DLD1 (cell line): ENCODE results near the gene FYB1.

Source experiments
- in situ Hi-C: cut with HindIII; loops from 2 replicates; pipeline ENCODE4 v1.10.0; 2017; ENCODE audit warnings: low sequenced_read_pairs

FYB1 gene

DNA sequence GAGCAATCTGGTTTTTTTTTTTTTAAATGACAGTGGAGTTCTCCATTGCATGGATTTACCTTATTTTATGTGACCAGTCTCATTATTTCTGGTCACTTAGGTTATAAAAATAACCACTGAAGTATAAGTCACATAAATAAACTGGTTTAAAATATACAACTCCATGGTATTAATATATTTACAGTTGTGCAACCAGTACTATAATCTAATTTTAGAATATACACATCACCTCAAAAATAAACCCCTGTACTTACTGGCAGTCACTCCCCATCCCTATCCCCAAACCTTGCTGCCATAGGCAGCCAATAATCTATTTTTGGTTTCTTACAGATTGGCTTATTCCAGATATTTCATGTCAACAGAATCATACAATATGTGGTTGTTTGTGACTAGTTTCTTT is 57.8 kb downstream of the FYB1 start:
- in situ Hi-C loops, result no loop called here

DNA sequence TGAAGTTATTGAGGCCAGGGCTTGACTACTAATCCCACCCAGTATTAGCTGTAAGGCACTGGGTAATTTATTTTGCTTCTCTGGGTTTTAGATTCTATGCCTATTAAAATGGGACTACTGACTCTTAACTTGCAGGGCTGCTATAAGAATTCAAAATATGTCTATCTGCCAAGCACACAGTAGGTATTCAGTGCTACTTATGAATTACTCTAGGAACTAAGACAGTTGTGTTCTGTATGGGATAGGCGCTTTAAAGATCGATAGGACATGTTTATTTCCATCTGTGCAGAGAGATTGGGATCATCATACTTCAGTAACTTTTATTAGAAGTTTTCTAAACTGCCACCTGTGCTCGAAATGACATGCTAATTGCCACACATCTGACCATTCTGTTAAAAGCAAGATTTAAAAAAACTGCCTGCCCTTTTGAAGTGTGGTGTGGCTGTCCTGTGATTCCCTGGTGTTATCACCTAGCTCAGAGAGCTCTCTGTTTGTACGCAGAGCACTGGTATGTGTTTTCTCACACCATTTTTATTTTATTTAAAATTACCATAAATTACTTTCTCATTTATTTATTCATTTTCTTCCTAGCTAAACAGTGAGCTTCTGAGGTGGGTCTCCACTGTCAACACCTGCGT is 58.7 kb downstream of the FYB1 start:
- in situ Hi-C loops, result no loop called here

DNA sequence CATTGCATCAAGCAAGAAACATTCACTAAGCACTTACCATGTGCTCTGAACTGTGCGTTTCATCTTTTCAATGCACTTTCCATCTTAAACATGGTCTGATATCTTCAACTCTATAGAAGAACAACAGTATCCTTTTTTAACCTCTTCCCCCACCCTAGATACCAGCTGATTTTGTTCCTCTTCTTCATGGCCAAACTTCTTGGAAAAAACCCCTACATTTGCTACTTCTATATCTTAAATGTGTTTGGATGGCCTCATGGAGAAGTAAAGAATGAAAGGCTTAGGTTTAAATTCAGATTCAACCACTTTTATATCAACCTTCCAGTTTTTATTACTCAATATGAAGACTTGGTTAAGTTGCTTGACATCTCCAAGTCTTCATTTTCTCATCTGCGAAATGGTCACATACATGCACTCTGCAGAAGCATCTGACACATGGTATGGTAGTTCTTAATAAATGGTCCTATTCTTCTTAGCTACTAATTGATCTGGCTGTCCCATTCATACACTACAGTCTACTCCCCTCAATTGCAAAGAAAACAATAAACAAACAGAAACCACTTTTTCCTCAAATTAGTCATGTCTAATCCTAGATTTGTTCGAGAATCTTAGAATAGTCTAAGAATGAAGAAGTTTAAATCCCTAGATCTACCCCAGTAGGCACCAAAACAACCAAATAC is 59.4 kb downstream of the FYB1 start:
- in situ Hi-C loops, result no loop called here

DNA sequence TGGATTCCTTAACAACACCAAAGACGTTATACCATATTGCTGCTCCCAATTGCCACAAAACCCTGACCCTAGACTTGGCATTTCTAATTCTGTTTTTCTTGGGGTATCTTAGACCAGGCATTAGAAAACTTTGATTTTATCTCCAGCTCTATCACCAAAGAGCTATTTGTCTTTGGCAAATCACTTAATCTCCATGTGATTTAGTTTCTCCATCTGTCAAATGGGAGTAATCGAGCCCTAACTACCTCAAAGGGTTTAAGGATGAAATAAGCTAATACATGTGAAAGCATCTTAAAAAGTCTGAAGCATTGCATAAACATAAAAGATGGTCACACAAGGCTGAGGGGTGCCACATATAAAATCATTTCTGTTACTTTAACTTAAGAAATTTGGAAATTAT is 60.6 kb downstream of the FYB1 start:
- in situ Hi-C loops, result no loop called here

DNA sequence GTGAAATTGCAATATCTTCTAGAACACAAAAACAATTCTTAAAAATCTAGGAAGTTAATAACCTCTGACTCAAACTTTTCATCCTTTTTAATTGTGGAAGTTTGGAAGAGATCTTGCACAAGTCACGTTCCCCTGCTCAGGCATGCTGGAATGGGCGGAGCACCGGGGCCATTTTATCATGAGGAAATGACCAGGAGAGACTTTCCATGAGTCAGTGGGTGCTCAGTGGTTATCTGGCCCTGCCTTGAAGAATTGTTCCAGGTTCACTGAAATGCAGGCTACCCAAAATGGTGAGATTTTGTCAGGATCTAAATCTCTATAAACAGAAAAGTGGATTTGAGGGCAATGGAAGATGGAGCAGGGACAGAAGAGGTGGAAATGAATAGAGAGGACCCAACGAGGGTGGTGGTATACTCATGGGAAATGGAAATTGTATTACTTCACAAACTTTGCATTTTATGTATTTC is 61.2 kb downstream of the FYB1 start:
- in situ Hi-C loops, result no loop called here

DNA sequence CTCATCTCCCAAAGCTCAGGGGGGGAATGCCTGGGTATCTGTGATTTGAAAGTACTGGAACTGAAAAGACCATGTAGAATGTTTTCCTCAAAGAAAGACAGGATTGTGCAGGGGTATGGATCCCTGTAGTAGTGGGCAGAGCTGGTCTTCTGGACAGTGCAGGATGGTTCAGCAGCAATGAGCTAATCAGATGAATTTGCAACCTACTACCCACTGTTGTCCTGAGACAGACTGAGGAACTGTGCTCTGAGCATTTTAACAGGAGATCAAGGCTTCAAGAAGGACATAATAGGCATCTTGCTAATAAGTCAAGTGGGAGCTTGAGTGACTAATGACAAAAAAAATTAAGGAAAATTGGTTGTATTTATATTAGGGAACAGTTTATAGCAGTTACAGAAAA is 61.7 kb downstream of the FYB1 start:
- in situ Hi-C loops, result no loop called here

DNA sequence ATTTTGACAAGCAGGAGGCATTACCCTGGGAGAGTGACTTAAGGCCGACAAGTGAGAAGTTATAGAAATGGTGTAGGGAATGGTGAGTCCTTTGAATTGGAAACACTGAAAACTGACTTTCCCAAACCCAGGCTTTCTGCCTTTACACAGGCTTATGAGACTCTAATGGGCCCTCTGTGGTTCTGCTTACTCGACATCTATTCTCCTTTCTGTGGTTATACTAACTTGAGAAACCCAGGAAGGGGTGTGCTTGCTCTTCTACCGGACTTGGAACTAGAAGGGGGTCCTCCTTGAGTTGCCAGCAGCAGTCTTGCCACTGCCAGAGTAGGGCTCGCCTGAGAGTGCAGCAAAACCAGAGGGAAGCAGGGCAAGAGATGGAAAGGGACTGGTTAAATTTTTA is 63.3 kb downstream of the FYB1 start:
- in situ Hi-C loops, result no loop called here

DNA sequence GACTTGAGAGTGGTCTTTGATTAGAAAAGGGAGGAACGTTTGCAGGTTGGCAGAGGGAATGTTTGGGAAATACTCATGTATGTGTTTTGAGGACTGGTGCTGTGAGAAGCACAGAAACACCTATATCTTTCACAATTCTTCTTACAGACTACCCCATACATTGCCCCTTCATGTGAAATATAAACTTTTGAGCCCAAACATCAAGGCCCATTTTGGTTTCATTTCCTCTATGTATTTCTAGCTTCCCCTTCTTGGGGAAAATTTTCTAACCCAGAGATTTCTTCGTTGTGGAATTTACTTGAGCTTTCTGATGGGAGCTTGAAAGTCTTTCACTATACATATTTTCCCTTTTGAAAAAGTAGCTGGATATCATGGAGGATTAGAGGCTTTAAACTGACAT is 67.6 kb downstream of the FYB1 start:
- in situ Hi-C loops, result no loop called here

DNA sequence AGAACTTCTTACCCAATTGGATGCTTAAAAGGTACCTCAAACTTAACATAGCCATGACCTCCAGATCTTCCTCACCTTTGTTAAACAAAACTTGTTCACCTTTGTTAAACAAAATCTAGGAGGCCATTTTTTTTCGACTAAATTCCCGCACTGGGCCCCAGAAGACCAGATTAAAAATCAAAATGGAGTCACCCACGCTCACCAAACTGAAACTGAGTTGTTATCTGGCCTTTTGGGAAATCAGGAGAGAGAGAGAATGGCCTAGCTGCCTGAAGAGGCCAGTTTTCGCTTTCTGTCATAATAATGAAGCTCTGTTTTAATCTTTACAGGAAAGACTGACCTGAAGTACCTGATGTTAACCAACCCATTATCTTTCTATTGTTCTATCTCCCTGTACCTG is 69.4 kb downstream of the FYB1 start:
- in situ Hi-C loops, result no loop called here

DNA sequence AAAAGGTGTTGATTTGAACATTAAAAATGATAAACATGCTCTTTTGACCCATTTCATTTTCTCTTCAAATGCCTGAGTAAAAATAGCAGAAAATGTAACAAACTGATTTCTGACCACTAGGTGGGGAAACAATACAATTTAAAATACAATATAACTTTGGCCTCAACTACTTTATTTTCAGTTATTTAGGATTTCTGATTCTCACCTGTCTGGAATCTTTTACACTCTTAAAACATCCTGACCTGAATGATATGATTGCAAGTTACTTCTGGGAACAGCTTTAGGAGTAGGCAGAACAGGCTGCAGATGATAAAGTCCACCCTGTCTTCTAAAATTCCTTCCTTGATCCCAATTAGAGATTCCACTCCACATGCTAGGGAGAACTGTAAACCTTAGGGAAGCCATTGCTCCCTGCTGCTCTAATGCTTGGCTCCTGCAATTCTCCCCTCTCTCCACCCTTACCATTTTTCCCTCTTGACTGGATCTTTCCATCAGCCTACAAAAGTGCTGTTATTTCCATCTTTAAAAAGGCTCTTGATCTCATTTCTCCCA is 70.3 kb downstream of the FYB1 start:
- in situ Hi-C loops, result no loop called here

DNA sequence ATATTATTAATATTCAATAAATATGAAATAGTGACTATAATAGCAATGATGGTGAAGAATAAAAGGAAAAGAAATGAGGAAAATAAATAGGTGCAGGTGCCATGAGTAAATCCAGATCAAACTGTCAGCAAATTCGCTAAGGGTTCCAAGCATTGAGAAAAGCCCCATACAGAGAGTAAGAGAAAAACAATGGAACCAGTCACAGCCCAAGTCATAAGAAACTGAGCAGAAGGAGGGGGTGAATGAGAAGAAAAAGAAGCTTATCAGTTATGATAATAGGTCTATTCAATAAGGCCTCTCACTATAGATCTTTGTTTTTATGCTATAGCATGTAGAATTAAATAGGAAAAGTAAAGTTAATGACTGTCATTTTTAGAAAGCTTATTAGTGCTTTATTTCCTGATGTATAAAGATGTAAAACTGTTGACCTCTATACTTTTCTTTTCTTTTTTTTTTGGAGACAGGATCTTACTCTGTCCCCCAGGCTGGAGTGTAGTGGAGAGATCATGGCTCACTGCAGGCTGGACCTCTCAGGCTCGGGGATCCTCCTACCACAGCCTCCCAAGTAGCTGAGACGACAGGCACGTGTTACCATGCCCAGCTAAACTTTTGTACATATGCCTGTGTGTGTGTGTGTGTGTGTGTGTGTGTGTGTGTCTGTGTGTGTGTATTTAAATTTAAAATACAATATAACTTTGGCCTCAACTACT is 72.4 kb downstream of the FYB1 start:
- in situ Hi-C loops, result no loop called here

DNA sequence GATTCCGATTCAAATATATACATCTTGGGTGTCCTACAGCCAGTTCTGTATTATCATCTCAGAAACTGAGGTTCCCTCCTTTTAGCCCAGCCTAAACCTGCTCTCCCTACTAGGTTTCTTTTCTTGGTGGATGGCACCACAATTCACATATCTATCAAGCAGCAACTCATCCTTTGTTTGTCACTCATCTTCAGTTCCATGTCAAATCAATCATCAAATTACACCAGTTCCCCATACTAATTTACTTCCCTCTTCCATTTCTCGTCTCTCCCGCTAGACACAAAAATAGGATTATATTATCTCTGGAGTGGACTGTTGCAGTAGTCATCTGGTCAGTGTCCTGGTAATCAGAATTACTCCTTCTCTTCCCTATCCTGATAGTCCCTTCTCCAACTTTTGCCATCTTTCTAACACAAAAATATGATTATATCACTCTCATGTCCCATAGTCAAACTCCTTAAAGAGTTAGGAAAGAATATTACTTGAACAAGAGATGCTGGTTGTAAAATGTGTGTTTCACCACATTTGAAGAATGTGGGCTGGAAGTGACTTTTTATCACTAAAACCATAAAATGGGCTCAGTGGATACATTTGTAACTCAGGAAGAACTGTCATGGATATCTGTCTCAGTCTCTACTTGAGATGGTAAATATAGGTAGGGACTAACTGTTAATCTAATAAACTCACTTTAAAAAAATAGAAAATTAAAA is 76.1 kb downstream of the FYB1 start:
- in situ Hi-C loops, result no loop called here

DNA sequence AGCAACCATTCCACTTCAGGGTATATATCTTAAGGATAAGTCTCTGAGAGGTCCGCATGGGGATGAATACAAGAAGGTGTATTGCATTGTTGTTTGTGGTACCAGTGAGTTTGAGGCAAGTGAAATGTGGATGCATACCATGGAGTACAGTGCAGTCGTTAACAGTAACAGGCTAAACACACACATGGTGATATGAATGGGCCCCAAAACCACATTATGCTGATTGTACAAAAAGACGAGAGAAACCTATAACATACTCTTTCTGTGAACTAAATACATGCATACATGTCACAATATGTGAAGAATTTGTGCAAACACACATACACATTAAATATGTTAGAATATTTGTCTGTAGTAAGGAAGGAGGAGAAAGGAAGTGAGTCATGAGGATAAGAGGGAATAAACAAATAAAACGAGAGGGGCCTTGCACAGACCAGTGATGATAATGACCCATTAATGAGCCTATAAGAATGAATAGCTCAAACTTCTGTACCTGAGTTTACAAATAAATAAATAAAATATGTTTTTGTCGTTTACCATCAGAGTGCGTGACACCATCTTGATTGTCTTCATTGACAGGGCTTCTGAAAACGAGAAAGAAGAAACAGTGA is 78.7 kb downstream of the FYB1 start:
- in situ Hi-C loops, result no loop called here

DNA sequence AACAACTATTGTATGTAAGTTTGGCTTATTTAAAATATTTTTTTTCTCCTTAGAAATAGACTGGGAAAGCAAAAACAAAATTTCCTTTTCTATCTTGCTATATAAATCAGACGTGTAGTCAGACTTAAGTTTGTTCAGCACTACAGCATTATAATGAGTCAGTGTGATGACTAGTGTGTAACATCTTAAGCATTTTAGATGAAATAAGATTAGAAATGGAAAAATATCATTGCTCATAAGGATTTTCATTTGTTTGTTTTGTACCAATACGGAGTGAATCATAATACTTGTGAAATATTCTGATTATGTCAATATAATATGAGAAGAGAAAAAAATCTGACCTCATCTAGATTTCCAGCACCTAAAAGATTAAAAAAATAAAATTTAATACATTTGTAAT is 80.5 kb downstream of the FYB1 start:
- in situ Hi-C loops, result no loop called here

DNA sequence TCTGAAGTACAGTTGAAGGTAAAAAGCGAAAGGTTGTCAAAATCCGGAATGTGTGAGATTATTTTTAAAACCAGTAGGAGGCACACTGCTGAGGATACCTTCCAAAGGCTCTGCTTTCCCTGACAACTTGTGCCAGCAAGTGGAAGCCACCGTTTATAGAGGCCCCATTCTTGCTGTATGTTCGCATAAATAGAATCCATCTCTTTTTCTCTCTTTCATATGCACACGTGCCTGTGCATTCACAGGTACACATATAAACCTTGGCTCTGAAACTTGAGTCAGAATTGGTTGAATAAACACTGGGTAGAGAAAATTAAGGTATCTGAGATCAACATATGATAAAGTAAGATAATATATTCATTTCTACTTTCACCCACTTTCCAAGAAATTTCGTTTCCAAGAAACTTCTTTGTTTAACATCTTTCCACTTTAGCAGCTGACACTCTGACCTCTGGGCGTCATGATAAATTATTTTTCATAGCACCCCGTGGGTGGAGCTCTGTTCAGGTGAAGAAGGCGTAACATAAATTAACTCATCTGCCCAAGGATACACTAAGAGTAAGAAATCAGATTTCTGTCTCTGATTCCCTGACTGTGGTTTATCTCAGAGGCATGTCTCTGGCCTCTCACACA is 81.4 kb downstream of the FYB1 start:
- in situ Hi-C loops, result no loop called here

DNA sequence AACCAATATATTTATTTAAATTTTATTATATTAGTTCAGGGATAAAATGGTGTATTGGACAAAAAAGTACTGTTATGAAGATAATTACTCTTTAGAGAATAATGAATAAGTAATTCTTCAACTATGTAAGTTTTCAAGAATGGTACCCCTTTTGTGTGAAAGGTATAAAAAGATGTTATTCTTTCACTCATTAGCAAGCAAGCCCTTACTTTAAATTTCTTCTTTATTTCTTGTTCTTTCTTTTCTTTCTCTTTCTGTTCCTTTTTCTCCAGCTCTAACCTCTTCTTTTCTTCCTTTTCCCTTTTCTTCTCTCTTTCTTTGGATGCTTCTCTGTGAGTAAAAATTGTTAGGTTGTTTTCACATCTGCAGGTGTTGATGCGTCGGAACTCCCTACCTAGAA is 82.0 kb downstream of the FYB1 start:
- in situ Hi-C loops, result no loop called here

DNA sequence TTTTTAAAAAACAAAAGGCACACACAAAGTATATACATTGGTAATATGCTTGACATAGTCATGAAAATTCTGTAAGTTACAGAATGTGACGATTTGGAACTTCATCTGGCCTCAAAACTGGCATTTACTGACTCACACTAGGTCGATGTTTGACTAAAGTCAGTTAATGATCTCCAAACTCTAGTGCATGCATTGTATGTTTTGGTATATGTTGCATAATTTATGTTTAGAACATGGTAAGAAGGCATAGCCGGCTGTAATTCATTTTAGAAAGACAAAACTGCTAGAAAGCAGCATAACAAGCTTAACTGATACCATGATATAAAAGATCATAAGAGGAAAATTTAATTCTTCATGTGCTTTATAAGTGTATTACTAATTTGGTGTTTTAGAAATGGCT is 86.6 kb downstream of the FYB1 start:
- in situ Hi-C loops, result no loop called here

DNA sequence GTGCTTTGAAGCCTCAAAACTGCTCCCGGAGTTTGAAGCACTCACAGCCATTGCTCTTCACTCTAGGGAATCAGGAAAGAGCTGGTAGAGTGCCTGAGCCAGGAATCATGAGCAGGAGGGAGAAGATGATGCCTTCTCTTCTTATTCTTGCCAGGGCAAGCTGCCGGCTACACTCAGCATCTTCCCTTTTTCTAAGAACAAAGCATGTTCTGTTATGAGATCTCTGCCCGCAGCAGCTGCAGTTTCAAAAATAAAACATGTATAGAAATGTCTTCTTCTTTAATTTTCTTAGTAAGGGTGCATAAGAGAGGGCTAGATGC is 87.3 kb downstream of the FYB1 start:
- in situ Hi-C loops, result no loop called here

DNA sequence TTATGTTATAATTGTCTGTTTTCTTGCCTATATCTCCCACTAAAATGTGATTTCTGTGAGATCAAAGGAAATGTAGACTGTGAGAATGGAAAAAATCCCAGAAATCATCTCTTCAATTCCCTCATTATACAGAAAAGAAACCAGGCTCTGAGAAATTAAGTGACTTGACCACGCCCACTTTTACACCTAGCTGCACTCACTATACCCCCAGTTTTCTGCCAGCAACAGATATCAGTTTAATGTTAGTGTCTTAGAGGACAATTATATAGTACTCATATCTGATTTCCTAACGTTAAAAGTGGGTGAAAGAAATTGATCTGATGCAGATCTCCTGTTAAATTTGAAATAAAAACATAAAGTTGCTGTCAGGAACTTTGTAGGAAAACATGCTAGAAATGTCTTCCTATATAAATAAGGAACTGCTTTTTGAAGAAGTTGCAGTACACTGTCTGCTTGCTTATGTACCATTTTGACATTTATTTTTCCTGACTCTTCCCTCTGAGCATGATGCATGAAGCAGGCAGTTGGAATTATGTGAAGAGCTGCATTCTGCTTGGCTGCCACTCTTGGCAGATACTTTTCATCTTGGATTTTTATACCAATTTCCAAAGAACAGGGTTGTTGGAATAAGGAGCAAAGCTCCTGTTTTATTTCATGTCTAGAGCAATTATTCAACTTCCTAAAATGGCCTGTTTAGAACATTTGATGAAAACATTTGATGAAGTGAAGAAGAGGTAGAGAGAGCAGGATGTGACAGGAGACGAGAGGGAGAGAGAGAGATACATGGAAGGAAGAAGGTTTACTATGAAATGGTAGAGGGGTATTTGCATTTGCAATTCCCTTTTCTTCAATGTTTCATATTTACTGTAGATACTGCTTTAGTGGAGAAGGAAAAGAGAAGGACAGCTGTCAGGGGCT is 87.9 kb downstream of the FYB1 start:
- in situ Hi-C loops, result no loop called here

DNA sequence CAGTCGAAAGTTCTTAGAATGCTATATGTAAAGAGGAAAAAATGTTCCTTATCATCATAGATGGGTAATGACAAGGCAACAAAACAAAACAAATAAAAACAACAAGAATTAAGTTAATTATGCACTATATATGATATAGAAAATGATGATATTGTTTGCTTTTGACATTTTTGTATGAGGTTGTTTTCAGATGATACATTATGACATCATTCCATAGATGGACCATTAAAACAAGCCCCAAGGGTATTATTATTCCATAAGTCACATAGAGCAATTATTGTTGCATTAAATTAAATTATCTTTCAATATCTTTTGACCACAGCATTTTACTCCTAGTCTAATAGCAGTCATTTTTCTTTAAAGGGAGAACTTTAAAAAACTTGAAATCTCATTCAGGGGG is 88.6 kb downstream of the FYB1 start:
- in situ Hi-C loops, result no loop called here
